Smooth muscle cell (in vitro differentiated cells): ENCODE results near the gene ADM5. TPM values are rescaled to one million over a fixed set of nuclear protein-coding genes. Genes with fewer than 3 reads are reported as not detected.

Experiments used
- DNase-seq: peaks from one replicate; lab custom pipeline; 2025; ENCODE audit not compliant: unreplicated experiment; lab: John Stamatoyannopoulos, UW
- H2AFZ ChIP-seq: fragments of 200-600 bp; sonication (generic); 2 replicates; pipeline ENCODE4 v1.6.0; 2016; ENCODE audit warnings: antibody characterized with exemption, low read depth, mild to moderate bottlenecking
- H3F3A ChIP-seq: fragments of 200-600 bp; sonication (generic); 2 replicates; pipeline ENCODE4 v1.6.0; 2017; ENCODE audit warnings: antibody characterized with exemption, low read depth
- H3K27ac ChIP-seq: fragments of 200-600 bp; sonication (generic); 2 replicates; pipeline ENCODE4 v1.5.1; 2016; ENCODE audit warnings: low read depth, mild to moderate bottlenecking
- H3K27me3 ChIP-seq: fragments of 200-600 bp; sonication (generic); 2 replicates; pipeline ENCODE4 v1.6.1; 2016; ENCODE audit warnings: low read depth, mild to moderate bottlenecking
- H3K36me3 ChIP-seq: fragments of 200-600 bp; sonication (generic); 2 replicates; pipeline ENCODE4 v1.5.1; 2016; ENCODE audit warnings: low read depth
- H3K4me1 ChIP-seq: fragments of 200-600 bp; sonication (generic); 2 replicates; pipeline ENCODE4 v1.5.1; 2016; ENCODE audit warnings: low read depth
- H3K4me2 ChIP-seq: fragments of 200-600 bp; sonication (generic); 2 replicates; pipeline ENCODE4 v1.6.0; 2016; ENCODE audit warnings: mild to moderate bottlenecking
- H3K4me3 ChIP-seq: fragments of 200-600 bp; sonication (generic); 2 replicates; pipeline ENCODE4 v1.5.1; 2016; ENCODE audit warnings: mild to moderate bottlenecking
- H3K79me2 ChIP-seq: fragments of 200-600 bp; sonication (generic); 2 replicates; pipeline ENCODE4 v1.6.0; 2016; ENCODE audit warnings: low read depth, mild to moderate bottlenecking
- H3K9ac ChIP-seq: fragments of 200-600 bp; sonication (generic); 2 replicates; pipeline ENCODE4 v1.6.0; 2016; ENCODE audit warnings: low read depth
- H3K9me3 ChIP-seq: fragments of 200-600 bp; sonication (generic); replicated peaks from 2 replicates; pipeline ENCODE4 v1.5.1; 2016; ENCODE audit warnings: low read depth
- H4K20me1 ChIP-seq: fragments of 200-600 bp; sonication (generic); 2 replicates; pipeline ENCODE4 v1.6.0; 2016; ENCODE audit warnings: low read depth
- CTCF ChIP-seq: fragments of 200-600 bp; sonication (generic); IDR thresholded peaks from 2 replicates; pipeline ENCODE4 v1.5.1; 2017; ENCODE audit warnings: borderline replicate concordance, mild to moderate bottlenecking, antibody characterized with exemption; ENCODE audit not compliant: insufficient read depth, poor library complexity, severe bottlenecking
- WGBS: methylation state at CpG from one replicate; pipeline ENCODE4 v1.1.7; 2016; ENCODE audit warnings: low lambda C conversion rate; 5-methylcytosine and 5-hydroxymethylcytosine counted together
- polyA plus RNA-seq: library from polyadenylated mRNA; unstranded; fragments of >200 nt; fragmentation: Nextera tagmentation; extraction: Ambion mirVana; gene quantifications from 2 replicates; pipeline ENCODE4 v1.2.1, GENCODE V29; 2016
- total RNA-seq: library from RNA; depleted of rRNA; stranded (reverse); fragments of >200 nt; gene quantifications from 2 replicates; pipeline ENCODE4 v1.2.3, GENCODE V29; 2014

ADM5 gene
- total and polyA plus RNA-seq, 2 experiments from 2014 or later = 1.7 to 3.6 TPM

- no peak for DNase-seq
- Histone ChIP-seq H4K20me1 (peaks cover 70% of the 10 kb centered on the region), H3K9ac (no peak overlapping the region), H3K36me3 (no peaks in the 10 kb centered on the region), H3K27me3 (no peaks in the 10 kb centered on the region), H2AFZ (no peak overlapping the region), H3K4me3 (no peak overlapping the region), H3F3A (peaks cover 13% of the 10 kb centered on the region), H3K9me3 (no peaks in the 10 kb centered on the region), H3K4me2 (no peak overlapping the region), H3K79me2 (peaks cover 55% of the 10 kb centered on the region), H3K4me1 (peaks cover 16% of the 10 kb centered on the region), H3K27ac (no peak overlapping the region)
- WGBS = 97% methylated on average over 19 of the region's 19 CpGs
- no peak for TF ChIP-seq CTCF
Measured at GRCh38 chr19:49681830-49682229, 7.6 kb upstream of the ADM5 start.

- Histone ChIP-seq H3K4me3 (no peak overlapping the region), H3K9me3 (no peaks in the 10 kb centered on the region), H3F3A (peaks cover 13% of the 10 kb centered on the region), H3K79me2 (peaks cover 53% of the 10 kb centered on the region), H3K4me1 (peaks cover 16% of the 10 kb centered on the region), H2AFZ (no peak overlapping the region), H3K4me2 (no peak overlapping the region), H3K27ac (no peak overlapping the region), H3K36me3 (no peaks in the 10 kb centered on the region), H3K9ac (no peak overlapping the region), H4K20me1 (peaks cover 74% of the 10 kb centered on the region), H3K27me3 (no peaks in the 10 kb centered on the region)
- TF ChIP-seq CTCF = no peak
- no peak for DNase-seq
- WGBS = 98% methylated on average over 8 of the region's 8 CpGs
Measured at GRCh38 chr19:49682274-49682673, 7.1 kb upstream of the ADM5 start.

DNA sequence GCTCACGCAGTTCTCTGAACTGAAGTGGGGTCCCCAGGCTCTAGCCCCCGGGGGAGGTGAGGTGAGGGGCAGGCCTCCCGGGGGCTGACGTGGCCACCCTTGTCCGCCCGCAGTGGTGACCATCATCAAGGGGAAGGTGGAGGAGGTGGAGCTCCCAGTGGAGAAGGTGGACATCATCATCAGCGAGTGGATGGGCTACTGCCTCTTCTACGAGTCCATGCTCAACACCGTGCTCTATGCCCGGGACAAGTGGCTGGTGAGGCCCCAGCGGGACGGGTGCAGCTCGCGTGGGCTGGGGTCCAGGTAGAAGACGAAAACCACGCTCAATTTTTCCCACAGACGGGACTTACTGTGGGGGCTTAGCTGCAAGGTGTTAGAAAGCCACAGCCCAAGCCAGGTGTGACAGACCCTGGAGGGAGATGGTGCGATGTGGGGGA is 5.6 kb upstream of the ADM5 start:
- H3K36me3 ChIP-seq = no peaks in the 10 kb centered on the region
- peaks cover 38% of the 10 kb centered on the region for H3K79me2 ChIP-seq
- H3K4me3 ChIP-seq = no peak overlapping the region
- no peak overlapping the region for H3K27ac ChIP-seq
- peaks cover 65% of the 10 kb centered on the region for H4K20me1 ChIP-seq
- no peak overlapping the region for H2AFZ ChIP-seq
- 96% methylated on average over 18 of the region's 18 CpGs for WGBS
- peaks cover 15% of the 10 kb centered on the region for H3K4me1 ChIP-seq
- no peak for DNase-seq
- no peak overlapping the region for H3K9ac ChIP-seq
- no peak for TF ChIP-seq CTCF
- no peak overlapping the region for H3K4me2 ChIP-seq
- no peaks in the 10 kb centered on the region for H3K27me3 ChIP-seq
- H3F3A ChIP-seq = peaks cover 4% of the 10 kb centered on the region
- no peaks in the 10 kb centered on the region for H3K9me3 ChIP-seq

DNA sequence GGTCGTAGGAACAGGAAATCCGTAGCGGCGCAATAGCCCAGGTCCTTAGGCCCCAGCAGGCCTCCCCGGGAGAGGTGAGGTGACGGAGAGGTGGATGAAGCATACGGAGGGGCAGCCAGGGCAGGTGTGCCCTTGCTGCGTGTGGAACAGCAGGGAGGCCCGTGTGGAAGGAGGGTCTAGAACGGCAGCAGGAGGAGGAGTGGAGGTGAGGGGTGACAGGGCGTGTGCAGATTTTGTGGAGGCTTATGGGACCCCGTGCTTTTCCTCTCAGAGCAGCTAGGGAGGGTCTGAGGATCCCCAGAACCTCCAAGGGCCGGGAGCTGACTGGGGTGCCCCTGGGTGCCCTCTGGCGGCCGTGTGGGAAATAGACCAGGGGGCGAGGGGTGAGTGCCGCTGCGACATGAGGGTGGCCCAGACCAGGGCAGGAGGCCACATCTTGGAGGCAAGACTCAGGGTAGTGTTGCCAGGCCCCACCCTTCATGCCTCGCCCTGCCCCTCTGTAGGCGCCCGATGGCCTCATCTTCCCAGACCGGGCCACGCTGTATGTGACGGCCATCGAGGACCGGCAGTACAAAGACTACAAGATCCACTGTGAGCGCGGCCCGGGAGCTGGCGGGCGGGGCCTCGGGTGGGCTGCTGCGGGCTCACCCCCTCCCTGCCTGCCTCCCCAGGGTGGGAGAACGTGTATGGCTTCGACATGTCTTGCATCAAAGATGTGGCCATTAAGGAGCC is 5.0 kb upstream of the ADM5 start:
- Histone ChIP-seq H3K27ac (no peak overlapping the region), H3K4me2 (no peak overlapping the region), H3F3A (no peaks in the 10 kb centered on the region), H3K9ac (no peak overlapping the region), H3K9me3 (no peaks in the 10 kb centered on the region), H3K27me3 (no peaks in the 10 kb centered on the region), H3K4me3 (no peak overlapping the region), H3K36me3 (no peaks in the 10 kb centered on the region), H2AFZ (no peak overlapping the region), H3K79me2 (peaks cover 32% of the 10 kb centered on the region), H3K4me1 (peaks cover 9% of the 10 kb centered on the region), H4K20me1 (peaks cover 62% of the 10 kb centered on the region)
- no peak for DNase-seq
- TF ChIP-seq CTCF = peak; percentile 33
- 92% methylated on average over 30 of the region's 35 CpGs for WGBS
